Measurements from ENCODE around the gene GRIN3A.

GRCh38 chr9:101564252-101564651 lies 174.2 kb downstream of the GRIN3A start:
- no peak for TF ChIP-seq CTCF (IDR thresholded peaks at IDR 0.05)
- no peak for TF ChIP-seq POLR2AphosphoS5 (IDR thresholded peaks at IDR 0.05)
- TF ChIP-seq POLR2A (IDR thresholded peaks at IDR 0.05): no peak
- no peak for TF ChIP-seq EP300 (IDR thresholded peaks at IDR 0.05)
